HG02870 (cell line): ENCODE data around the gene ZNF552.
"Not testable (repeated sequence)": the region's sequence is repeated elsewhere in the genome, so short reads cannot be mapped to it uniquely, and the experiment has no call there.

Source experiments
- ATAC-seq: cut with Tn5 transposase; IDR thresholded peaks from one replicate; pipeline ENCODE4 v1.9.1; 2021; ENCODE audit warnings: mild to moderate bottlenecking, moderate library complexity; ENCODE audit not compliant: unreplicated experiment

ZNF552 gene

GRCh38 chr19:57814505-57815246 lies at the start of gene ZNF552:
TSS of gene ZNF552 (minus strand) at chr19:57814913. CDS start at chr19:57814743, 170 bp downstream.
- ATAC-seq, result peak; percentile 65

DNA sequence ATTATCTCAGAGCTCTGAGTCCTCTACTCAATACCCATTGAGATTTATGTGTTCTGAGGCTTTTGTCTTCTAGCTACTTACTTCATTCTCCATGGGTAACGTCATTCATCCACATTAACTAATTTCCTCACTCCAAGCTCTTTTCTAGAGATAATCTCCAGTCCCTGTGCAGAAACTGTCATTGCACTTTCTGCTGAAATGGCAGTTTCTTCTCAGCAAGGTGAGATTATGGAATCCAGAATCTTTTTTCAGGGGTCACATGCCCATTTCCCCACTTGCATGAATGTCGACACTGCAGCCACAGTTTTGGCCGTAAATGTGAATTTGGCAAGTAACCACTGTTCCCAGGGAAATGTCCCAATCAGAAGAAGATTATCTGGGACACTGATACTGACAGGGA lies 47.6 kb upstream of the ZNF552 start:
- not testable (repeated sequence) for ATAC-seq

DNA sequence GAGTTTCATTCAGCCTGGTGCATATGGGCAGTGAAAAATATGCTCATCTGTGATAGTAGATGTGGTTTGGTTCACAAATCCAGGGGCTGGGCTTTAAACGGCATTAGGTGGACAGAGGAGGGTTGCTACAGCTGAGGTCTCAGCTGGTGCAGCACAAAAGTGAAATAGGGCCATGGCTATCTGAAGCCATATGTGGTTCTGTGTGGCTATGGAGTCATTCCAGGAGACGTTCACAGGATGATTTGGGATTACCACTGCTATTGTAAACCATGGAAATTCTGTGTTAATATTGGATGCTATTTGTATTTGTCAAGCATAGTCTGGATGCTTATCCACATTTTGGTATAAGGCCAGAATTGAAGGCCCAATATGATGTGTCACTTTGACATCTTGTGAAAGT lies 39.4 kb upstream of the ZNF552 start:
- not testable (repeated sequence) for ATAC-seq

- not testable (repeated sequence) for ATAC-seq
Observed at GRCh38 chr19:57851812-57852603, 37.3 kb upstream of the ZNF552 start.

- ATAC-seq, result no peak
Observed at GRCh38 chr19:57850553-57851017, 35.9 kb upstream of the ZNF552 start.

DNA sequence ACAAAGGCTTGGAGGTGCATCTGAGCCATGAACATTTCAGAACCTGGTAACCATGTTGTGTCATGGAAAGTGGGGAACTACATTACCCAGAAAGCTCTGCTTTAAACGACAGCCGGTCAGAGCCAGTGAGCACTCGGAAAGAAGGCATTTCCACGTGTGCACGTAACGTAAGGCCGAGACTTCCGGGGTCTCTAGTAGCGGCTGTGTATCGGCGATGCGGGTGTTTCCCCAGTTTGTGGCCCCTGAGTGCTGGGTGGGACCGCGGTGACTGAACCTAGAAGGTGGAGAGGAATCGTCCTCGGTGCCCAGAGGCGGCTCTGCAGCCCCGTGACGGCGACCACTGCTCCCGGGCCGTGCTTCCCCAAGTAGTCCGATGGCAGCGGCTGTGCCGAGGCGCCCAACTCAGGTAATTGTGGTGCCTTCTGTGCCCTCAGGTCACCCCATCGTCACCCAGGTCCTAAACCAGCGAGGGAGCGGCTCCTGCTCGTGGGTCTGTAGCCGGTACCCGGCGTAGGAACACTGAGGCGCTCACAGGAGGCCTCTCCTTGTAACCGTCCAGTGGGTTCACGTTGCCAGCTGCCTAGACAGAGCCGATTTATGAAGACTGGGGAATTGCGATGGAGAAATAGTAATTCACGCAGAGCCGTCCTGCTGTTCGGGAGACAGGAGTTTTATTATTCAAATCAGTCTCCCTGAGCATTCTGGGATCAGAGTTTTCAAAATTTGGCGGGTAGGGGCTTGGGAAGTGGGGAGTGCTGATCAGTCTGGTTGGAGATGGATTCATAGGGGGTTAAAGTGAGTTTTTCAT lies 35.2 kb upstream of the ZNF552 start, which contains the start of gene ZNF587:
TSS of gene ZNF587 (plus strand) at position 194 of the 808 bp plus-strand sequence. CDS start at position 374, 180 bp downstream.
- ATAC-seq, result peak; percentile 80

DNA sequence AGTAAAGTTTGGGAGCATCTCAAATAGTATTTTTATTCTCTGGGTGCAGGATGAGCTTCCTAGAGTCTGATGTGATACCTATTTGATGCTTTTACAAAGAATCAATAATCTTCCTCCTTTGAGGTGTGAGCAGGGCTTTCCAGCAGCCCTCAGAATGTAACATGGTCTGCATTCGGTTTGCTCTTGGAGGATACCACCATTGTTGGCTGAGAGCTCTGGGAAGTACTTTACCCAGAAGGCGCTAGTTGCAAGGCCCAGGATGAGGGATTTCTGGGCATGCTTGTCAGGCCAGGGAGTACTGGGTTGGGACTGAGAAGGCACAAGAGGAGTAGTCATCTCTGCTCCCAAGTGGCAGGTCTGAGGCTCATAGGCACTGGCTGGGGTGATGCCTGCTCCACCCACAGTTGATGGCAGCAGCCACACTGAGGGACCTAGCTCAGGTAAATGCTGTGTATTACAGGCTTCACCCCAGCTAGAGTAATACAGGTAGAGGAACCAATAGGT lies 34.5 kb upstream of the ZNF552 start:
- not testable (repeated sequence) for ATAC-seq

- ATAC-seq, result not testable (repeated sequence)
Observed at GRCh38 chr19:57847164-57847563, 32.5 kb upstream of the ZNF552 start.

DNA sequence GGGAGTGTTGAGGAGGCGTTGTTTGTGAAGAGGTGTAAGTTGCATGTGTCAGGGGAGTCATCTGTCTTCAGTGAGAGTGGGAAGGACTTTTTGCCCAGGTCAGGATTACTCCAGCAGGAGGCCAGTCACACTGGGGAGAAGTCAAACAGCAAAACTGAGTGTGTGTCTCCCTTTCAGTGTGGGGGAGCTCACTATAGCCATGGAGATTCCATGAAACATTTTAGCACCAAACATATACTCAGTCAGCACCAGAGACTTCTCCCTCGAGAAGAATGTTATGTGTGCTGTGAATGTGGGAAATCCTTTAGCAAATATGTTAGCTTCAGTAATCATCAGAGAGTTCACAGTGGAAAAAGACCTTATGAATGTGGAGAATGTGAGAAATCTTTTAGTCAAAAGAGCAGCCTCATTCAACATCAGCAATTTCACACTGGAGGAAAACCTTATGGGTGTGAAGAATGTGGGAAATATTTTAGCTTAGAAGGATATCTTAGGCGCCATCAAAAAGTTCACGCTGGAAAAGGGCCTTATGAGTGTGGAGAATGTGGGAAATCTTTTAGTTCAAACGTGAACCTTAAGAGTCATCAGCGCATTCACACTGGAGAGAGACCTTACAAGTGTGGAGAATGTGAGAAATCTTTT lies 26.5 kb upstream of the ZNF552 start:
- ATAC-seq, result no peak

DNA sequence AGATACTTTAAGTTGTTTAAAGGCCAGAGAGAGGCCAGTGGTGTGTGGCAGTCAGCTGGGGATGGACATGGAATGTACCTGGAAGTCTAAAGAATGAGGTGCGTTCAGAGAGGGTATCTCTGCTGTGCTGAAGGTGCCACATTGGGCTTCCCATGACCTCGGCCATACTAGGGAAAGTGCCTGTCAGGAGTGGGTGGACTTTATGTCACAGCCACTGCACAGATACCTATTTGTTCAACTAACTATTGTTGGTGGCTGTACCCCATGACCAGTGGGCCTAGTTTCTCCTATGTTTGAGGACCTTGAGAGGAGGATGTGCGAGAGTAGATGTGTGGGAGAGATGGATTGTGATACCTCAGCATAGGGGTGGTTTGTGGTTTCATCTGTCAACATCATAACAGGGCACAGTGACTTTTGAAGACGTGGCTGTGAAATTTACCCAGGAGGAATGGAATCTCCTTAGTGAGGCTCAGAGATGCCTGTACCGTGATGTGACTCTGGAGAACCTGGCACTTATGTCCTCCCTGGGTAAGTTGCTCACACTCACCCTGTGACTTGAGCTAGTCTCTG lies 24.0 kb upstream of the ZNF552 start:
- not testable (repeated sequence) for ATAC-seq

DNA sequence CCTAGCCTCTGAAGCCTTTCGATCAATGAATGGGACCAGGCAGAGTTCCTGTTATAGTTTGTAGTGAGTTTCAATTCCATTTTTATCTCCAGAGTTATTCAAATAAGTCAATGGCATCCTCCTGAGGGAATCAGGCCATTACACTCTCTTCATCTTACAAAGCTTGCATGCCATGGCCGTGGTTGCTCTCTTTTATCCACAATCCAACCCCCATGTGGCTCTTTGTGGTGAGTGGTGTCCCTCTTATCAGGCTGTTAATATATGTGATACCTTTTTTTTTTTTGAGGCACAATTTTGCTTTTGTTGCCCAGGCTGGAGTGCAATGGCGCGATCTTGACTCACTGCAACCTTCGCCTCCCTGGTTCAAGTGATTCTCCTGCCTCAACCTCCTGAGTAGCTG lies 22.3 kb upstream of the ZNF552 start:
- ATAC-seq, result not testable (repeated sequence)

GRCh38 chr19:57830071-57830602 lies 15.4 kb upstream of the ZNF552 start, which contains the start of gene ZNF587B:
TSS of gene ZNF587B (plus strand) at chr19:57830299. CDS start at chr19:57830529, 230 bp downstream.
- no peak for ATAC-seq

DNA sequence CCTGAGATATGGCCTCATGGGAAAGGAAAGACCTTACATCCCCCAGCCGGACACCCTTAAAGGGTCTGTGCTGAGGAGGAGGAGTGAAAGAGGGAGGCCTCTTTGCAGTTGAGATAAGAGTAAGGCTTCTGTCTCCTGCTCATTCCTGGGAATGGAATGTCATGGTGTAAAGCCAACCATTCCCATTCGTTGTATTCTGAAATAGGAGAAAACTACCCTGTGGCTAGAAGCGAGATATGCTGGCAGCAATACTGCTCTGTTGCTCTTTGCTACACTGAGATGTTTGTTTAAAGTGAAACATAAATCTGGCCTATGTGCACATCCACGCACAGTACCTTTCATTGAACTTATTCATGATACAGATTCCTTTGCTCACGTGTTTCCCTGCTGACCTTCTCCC lies 14.6 kb upstream of the ZNF552 start:
- ATAC-seq, result no peak

- no peak for ATAC-seq
Observed at GRCh38 chr19:57825511-57825910, 10.8 kb upstream of the ZNF552 start.

DNA sequence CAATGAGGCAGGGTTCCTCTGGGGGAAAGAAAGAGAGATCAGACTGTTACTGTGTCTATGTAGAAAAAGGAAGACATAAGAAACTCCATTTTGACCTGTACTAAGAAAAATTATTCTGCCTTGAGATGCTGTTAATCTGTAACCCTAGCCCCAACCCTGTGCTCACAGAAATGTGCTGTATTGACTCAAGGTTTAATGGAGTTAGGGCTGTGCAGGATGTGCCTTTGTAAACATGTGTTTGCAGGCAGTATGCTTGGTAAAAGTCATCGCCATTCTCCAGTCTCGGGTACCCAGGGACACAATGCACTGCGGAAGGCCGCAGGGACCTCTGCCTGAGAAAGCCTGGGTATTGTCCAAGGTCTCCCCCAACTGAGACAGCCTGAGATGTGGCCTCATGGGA lies 8.9 kb upstream of the ZNF552 start:
- not testable (repeated sequence) for ATAC-seq

GRCh38 chr19:57823155-57823554 lies 8.4 kb upstream of the ZNF552 start:
- not testable (repeated sequence) for ATAC-seq

DNA sequence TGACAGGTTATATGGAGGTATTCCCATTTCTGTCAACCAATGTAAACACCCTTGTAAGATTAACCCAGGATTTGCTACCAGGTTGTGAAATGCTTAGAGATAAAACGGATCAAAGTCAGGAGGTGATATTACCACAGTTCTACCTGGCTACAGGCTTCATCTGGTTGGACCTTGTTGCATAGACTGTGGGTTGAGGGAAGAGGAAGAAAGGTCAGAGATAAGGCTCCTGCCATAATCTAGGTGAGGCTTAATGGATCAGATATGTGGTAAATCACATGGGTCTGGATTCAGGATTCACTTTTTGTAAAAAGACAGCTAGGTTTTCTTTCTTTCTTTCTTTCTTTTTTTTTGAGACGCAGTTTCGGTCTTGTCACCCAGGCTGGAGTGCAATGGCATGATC lies 6.8 kb upstream of the ZNF552 start:
- not testable (repeated sequence) for ATAC-seq

DNA sequence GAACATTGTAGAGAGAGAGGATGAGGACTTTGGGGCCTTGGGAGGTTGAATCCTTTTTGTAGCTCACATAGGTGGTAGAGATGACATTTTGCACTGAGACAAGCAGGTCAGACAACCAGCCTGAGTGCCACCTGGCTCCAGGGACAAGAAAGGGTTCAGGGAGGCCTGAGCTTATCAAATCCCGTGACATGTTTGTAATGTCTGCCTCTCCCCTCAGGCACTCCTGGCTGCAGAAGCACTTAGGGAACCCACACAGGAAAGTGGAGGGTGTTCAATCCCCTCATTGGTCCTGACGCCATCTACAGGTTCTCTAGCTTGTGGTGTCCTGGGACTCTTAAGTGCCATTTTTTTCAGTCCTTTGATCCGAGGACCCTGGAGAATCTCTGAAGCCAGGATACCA lies 6.4 kb upstream of the ZNF552 start:
- not testable (repeated sequence) for ATAC-seq

DNA sequence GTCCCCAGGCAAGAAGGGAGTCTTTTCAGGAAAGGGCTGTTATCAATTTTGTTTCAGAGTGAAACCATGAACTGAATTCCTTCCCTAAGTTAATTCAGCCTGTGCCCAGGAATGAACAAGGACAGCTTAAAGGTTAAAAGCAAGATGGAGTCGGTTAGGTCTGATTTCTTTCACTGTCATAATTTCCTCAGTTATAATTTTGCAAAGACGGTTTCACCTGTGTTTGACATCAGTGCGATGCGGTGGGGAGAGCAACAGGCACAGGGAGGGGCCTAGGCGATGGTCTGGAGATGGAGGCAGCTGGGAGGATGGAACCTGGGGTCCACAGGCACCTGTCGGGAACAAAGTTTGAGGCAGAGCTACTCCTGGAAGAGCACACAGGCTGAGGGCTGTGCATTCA lies 5.9 kb upstream of the ZNF552 start:
- ATAC-seq, result no peak
